Activated CD4-positive, alpha-beta T cell treated with anti-CD3 and anti-CD28 coated beads, Interleukin-2, Interleukin-6, amounts not matched to agents 100 ng/mL and 50 ng/mL, durations not matched to agents 16 hours and 8 hours (primary cell): ENCODE results near the gene PLCB1.

Source experiments
- DNase-seq: peaks from one replicate; pipeline ENCODE4 v3.0.0-alpha.2; 2020

PLCB1 gene

GRCh38 chr20:8755340-8756118 lies 623.5 kb downstream of the PLCB1 start:
- DNase-seq, result no peak

DNA sequence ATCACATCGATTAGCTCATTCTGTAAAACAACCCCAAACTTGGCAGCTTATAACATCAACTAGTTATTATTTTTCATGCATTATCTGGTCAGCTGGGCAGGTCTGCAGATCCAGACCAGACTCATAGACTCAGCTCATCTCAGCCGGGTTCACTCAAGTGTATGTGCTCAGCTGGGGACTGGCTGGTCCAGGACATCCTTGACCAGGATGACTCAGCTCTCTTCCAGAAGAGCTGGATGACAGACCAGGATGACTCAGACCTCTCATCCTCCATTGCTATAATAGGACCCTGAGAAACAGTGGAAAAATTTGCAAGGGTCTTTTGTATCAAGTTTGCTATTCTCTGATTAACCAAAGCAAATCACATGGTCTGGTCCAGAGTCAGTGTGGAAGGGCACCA lies 624.3 kb downstream of the PLCB1 start:
- DNase-seq, result peak; percentile 6

DNA sequence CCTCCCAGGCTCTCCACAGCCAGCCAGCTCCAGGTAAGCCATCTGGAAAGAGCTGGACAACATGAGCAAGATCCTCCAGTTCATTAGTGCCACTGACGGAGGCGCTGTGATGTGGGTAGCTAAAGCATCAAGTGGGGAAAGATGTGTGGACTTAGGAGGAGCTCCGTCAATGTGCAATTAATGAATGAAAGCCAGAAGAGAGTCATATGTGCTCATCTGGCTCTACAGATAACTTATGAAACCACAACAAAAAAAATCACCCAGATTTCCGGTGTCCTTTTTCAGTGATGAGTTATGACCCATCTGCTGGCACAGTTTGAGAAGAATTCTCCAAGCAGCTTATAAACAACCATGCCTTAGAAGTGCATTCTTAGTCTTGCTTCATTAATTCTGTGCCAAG lies 625.1 kb downstream of the PLCB1 start:
- DNase-seq, result no peak

DNA sequence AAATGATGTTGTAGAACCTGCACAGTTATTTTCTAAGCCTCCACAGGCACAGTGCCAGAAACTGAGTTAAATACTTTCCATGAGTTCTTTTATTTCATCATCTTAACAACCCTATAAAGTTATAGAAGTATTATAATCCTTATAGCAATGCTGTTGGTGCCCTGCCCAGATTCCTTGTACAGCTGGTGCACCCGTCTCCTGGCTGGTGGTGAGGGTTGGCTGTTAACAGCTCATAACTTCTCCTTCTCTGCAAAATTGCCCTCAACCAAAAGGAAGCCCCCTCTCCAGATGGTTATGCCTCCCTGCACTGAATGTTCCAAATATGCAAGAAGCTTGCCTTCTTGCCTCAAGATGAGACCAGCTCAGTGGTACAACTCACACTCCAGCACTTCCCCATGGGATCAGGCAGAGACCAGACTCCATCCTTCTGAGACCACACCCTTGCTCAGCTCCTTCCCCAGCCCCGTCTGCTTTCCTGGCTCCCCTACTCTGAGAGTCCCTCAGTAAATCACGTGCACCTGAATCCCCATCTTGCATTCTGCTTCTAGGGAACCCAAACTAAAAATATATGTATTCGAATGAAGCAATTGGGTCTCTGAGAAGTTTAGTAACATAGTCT lies 632.4 kb downstream of the PLCB1 start:
- no peak for DNase-seq

DNA sequence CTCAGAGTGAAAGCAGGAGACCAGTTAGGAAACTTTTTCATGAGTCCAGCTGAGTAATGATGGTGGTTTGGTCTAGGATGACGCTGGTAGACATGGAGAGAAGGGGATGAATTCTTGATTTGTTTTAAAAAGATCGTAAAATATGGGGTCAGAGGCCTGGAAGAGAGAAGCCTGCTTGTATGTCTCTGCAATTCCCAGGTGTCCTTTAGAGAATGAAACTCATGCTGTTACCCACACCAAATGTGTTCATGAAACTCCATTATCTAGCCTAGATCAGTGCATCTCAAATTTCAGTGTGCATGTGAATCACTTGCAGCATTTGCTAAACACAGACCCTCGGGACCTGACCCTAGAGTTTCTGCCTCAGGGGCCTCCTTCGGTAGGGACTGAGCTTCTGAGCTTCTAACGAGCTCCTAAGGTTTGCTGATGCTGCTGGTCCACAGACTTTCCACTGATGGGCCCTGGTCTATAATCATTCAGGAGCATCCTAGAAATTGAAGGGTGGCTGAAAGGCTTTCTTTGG lies 634.9 kb downstream of the PLCB1 start:
- DNase-seq, result no peak

- DNase-seq, result no peak
Observed at GRCh38 chr20:8774412-8774811, 642.3 kb downstream of the PLCB1 start.

DNA sequence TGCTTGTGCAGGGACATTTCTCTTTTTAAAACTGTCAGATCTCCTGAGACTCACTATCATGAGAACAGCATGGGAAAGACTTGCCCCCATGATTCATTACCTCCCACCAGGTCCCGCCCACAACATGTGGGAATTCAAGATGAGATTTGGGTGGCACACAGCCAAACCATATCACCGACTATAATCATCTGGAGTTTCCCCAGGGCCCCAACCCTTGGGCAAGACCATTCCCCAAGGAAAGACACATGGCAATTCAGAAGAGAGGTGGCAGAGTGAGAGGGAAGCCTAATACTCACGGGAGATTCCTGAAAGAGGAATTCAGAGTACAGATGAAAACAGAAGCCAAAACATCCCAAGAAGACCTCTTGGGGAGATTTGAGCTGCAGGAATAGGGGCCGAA lies 645.8 kb downstream of the PLCB1 start:
- DNase-seq, result no peak

- DNase-seq, result no peak
Observed at GRCh38 chr20:8778387-8778786, 646.3 kb downstream of the PLCB1 start.

- no peak for DNase-seq
Observed at GRCh38 chr20:8780915-8781314, 648.8 kb downstream of the PLCB1 start.

- DNase-seq, result no peak
Observed at GRCh38 chr20:8782804-8783203, 650.7 kb downstream of the PLCB1 start.

GRCh38 chr20:8783734-8784133 lies 651.7 kb downstream of the PLCB1 start:
- DNase-seq, result no peak

DNA sequence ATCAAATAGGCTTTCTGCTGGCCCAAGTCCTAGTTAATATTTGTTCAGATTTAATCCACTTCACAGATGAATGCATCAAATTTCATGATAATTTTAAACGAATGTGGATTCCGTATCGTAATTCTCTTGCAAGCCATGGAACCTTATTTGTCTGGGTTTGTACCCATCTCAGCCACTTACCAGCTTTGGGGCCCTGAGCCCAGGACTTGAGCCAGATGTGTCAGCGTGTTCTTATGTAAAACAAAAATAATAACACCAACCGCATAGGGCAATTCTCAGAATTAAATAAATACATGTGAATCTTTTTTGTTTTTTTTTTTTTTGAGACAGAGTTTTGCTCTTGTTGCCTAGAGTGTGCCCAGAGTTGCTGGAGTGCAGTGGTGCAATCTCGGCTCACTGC lies 654.3 kb downstream of the PLCB1 start:
- no peak for DNase-seq

DNA sequence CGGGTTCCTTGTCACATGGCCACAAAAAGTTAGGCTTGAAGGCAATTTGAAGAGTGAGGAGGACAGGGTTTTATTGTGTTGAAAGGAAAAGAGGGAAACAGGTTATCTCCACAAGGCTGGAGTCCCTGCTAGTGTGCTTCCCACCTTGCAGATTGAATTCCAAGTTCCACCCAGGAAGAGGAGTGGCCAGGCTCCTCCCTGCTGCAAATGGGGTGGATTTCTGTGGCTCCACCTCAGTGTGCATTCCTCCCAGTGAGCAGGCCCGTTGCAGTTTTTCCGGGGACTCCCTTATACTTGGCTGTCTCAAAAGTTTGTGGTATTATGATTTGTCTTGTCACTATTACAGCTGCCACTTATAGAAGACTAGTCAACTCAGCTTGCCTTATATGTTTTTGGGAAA lies 655.0 kb downstream of the PLCB1 start:
- no peak for DNase-seq

DNA sequence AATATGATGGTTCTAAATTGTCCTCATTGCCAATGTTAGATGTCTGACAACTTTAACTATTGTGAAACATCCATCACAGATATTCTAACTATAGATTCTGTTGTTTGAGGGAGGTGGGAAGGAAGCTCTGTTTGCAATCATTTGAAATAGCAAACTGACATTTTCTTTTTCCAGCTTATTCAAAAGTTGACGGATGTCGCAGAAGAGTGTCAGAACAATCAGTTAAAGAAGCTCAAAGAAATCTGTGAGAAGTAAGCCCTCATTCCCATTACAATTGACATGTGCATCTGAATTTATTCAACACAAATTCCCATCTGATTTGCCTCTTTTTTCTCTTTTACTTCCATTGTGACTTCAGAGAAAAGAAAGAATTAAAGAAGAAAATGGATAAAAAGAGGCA lies 656.2 kb downstream of the PLCB1 start:
- DNase-seq, result no peak

GRCh38 chr20:8788831-8789230 lies 656.8 kb downstream of the PLCB1 start:
- no peak for DNase-seq

- peak; percentile 33 for DNase-seq
Observed at GRCh38 chr20:8790442-8791074, 658.5 kb downstream of the PLCB1 start.

- no peak for DNase-seq
Observed at GRCh38 chr20:8795404-8795803, 663.3 kb downstream of the PLCB1 start.

DNA sequence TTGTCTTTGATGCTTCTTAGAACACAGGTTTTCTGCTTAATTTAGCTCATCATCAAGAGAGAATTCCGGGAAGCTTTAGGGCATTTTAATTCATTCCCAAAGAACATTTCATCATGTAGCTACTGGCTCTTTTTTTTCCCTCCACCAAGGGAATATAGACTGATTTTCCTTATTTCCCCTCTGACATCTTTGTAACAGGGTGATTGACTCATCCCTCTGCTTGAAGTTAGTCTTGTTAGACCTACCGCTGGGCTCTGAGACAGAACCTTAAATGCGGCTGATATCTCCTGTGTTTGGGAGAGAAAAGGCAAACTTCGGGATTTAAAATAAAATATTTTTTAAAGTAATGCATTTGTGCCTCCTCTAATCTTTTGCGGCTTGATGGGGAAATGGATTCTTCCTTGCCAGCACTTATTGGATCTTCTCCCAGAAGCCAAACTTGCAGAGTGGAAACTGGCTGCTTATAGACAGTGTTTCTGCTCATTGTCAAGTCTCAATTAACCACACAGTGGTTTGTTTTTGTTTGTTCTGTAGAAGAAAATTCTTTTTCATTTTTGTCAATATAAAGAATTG lies 664.1 kb downstream of the PLCB1 start:
- no peak for DNase-seq

DNA sequence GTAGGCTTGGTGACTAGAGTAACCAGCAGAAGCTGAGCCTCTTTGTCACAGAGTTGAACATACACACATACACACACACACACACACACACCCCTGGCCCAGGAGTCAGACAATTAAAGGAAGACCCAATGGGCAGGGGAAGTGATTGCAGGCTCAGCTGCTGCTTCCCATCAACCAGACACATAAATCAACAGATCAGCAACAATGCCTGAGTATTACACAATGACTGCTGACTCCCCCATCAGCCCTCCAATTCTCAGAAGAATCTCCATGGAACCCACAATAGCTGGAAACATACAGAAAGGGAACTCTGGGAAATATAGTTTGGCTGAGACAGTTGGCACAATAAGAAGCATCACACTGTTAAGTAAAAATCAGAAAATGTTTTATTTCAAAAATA lies 666.4 kb downstream of the PLCB1 start:
- DNase-seq, result no peak

- DNase-seq, result no peak
Observed at GRCh38 chr20:8800089-8800488, 668.0 kb downstream of the PLCB1 start.

GRCh38 chr20:8801686-8802085 lies 669.6 kb downstream of the PLCB1 start:
- no peak for DNase-seq

GRCh38 chr20:8803065-8803464 lies 671.0 kb downstream of the PLCB1 start:
- DNase-seq, result no peak

- DNase-seq, result no peak
Observed at GRCh38 chr20:8803941-8804340, 671.9 kb downstream of the PLCB1 start.
